WTC11 (cell line): ENCODE results near the gene EMP1.
"Not testable (repeated sequence)": the region's sequence is repeated elsewhere in the genome, so short reads cannot be mapped to it uniquely, and the experiment has no call there.

Source experiments
- ATF2 ChIP-seq: sonication (generic); formaldehyde crosslinking; IDR thresholded peaks from 2 replicates; pipeline ENCODE4 v1.8.1; 2022; ENCODE audit warnings: low read depth, missing genetic modification reagents, borderline replicate concordance
- FOXP1 ChIP-seq: sonication (generic); formaldehyde crosslinking; IDR thresholded peaks from 2 replicates; pipeline ENCODE4 v1.8.0; 2022; ENCODE audit warnings: missing genetic modification reagents, mild to moderate bottlenecking, moderate library complexity, borderline replicate concordance
- IRF2 ChIP-seq: sonication (generic); formaldehyde crosslinking; IDR thresholded peaks from 2 replicates; pipeline ENCODE4 v1.8.0; 2022; ENCODE audit warnings: low read depth, missing genetic modification reagents, borderline replicate concordance
- JUN ChIP-seq: sonication (generic); formaldehyde crosslinking; IDR thresholded peaks from 2 replicates; pipeline ENCODE4 v1.8.0; 2023; ENCODE audit warnings: mild to moderate bottlenecking, missing genetic modification reagents
- NFYB ChIP-seq: sonication (generic); formaldehyde crosslinking; conservative IDR thresholded peaks from 2 replicates; pipeline ENCODE4 v1.8.0; 2022; ENCODE audit warnings: low read depth, missing genetic modification reagents
- RELA ChIP-seq: sonication (generic); formaldehyde crosslinking; IDR thresholded peaks from 2 replicates; pipeline ENCODE4 v1.8.1; 2022; ENCODE audit warnings: missing genetic modification reagents, mild to moderate bottlenecking, borderline replicate concordance
- TEAD1 ChIP-seq: sonication (generic); formaldehyde crosslinking; IDR thresholded peaks from 2 replicates; pipeline ENCODE4 v1.8.0; 2022; ENCODE audit warnings: mild to moderate bottlenecking, missing genetic modification reagents
- TP53 ChIP-seq: sonication (generic); formaldehyde crosslinking; IDR thresholded peaks from 2 replicates; pipeline ENCODE4 v1.8.1; 2023; ENCODE audit warnings: mild to moderate bottlenecking, missing genetic modification reagents
- TF ChIP-seq, protein P1 (sequence below): fragments of 200-600 bp; IDR thresholded peaks from 2 replicates; pipeline ENCODE4 v1.8.0; 2022; ENCODE audit warnings: antibody characterized with exemption
- TF ChIP-seq, protein P2 (sequence below): sonication (generic); formaldehyde crosslinking; IDR thresholded peaks from 2 replicates; pipeline ENCODE4 v1.8.1; 2023; ENCODE audit warnings: mild to moderate bottlenecking, missing genetic modification reagents, moderate library complexity

GRCh38 chr12:13259625-13260024 is 63.1 kb downstream of the EMP1 start:
- TF ChIP-seq, protein P1, sequence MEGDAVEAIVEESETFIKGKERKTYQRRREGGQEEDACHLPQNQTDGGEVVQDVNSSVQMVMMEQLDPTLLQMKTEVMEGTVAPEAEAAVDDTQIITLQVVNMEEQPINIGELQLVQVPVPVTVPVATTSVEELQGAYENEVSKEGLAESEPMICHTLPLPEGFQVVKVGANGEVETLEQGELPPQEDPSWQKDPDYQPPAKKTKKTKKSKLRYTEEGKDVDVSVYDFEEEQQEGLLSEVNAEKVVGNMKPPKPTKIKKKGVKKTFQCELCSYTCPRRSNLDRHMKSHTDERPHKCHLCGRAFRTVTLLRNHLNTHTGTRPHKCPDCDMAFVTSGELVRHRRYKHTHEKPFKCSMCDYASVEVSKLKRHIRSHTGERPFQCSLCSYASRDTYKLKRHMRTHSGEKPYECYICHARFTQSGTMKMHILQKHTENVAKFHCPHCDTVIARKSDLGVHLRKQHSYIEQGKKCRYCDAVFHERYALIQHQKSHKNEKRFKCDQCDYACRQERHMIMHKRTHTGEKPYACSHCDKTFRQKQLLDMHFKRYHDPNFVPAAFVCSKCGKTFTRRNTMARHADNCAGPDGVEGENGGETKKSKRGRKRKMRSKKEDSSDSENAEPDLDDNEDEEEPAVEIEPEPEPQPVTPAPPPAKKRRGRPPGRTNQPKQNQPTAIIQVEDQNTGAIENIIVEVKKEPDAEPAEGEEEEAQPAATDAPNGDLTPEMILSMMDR: not testable (repeated sequence)
- not testable (repeated sequence) for TF ChIP-seq RELA (CRISPR knock-in tag); TEAD1 (CRISPR knock-in tag); ATF2; TP53 (CRISPR knock-in tag); JUN (CRISPR knock-in tag); NFYB (CRISPR knock-in tag); IRF2 (CRISPR knock-in tag); FOXP1 (CRISPR knock-in tag)
- TF ChIP-seq, protein P2, sequence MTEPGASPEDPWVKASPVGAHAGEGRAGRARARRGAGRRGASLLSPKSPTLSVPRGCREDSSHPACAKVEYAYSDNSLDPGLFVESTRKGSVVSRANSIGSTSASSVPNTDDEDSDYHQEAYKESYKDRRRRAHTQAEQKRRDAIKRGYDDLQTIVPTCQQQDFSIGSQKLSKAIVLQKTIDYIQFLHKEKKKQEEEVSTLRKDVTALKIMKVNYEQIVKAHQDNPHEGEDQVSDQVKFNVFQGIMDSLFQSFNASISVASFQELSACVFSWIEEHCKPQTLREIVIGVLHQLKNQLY (CRISPR knock-in tag): not testable (repeated sequence)
